Measurements from ENCODE around the gene CDR2L. TPM values are rescaled to one million over a fixed set of nuclear protein-coding genes. Genes with fewer than 3 reads are reported as not detected.

The CDR2L gene
- total and polyA plus RNA-seq, 2 donors: 4.8 to 14.2 TPM

Small RNA genes within 50 kb of the gene (small RNA-seq; reads per million reads assigned to genes)
- gene RN7SL573P (not detected), gene RNU6-362P (not detected)

Other genes with a start within 250 kb of the CDR2L start
- 8.5 TPM for gene NHERF1, start 239.0 kb upstream of the CDR2L start, total RNA-seq
- gene NHERF1, start 239.0 kb upstream of the CDR2L start, polyA plus RNA-seq: 16.7 TPM
- 20.7 TPM for gene NAT9, start 211.3 kb upstream of the CDR2L start, total RNA-seq
- gene NAT9, start 211.3 kb upstream of the CDR2L start, polyA plus RNA-seq: 33.3 TPM
- gene GRIN2C, start 127.7 kb upstream of the CDR2L start, total RNA-seq: 1.9 TPM
- 0.47 TPM for gene GRIN2C, start 127.7 kb upstream of the CDR2L start, polyA plus RNA-seq
- 3.7 TPM for gene FDXR, start 114.6 kb upstream of the CDR2L start, total RNA-seq
- 12.3 TPM for gene FDXR, start 114.6 kb upstream of the CDR2L start, polyA plus RNA-seq
- 0.48 TPM for gene FADS6, start 94.0 kb upstream of the CDR2L start, total RNA-seq
- gene FADS6, start 94.0 kb upstream of the CDR2L start, polyA plus RNA-seq: 0.96 TPM
- 0.53 TPM for gene USH1G, start 64.4 kb upstream of the CDR2L start, total RNA-seq
- 0.16 TPM for gene USH1G, start 64.4 kb upstream of the CDR2L start, polyA plus RNA-seq
- not detected for gene OTOP2, start 63.4 kb upstream of the CDR2L start, total RNA-seq
- gene OTOP2, start 63.4 kb upstream of the CDR2L start, polyA plus RNA-seq: not detected
- gene OTOP3, start 51.7 kb upstream of the CDR2L start, total RNA-seq: not detected
- gene OTOP3, start 51.7 kb upstream of the CDR2L start, polyA plus RNA-seq: not detected
- gene HID1, start 14.9 kb upstream of the CDR2L start, total RNA-seq: 5.7 TPM
- 13.4 TPM for gene HID1, start 14.9 kb upstream of the CDR2L start, polyA plus RNA-seq
- gene MRPL58, start 25.0 kb downstream of the CDR2L start, total RNA-seq: 14.5 TPM
- 38.7 TPM for gene MRPL58, start 25.0 kb downstream of the CDR2L start, polyA plus RNA-seq
- 136 TPM for gene ATP5PD, start 59.3 kb downstream of the CDR2L start, total RNA-seq
- 334 TPM for gene ATP5PD, start 59.3 kb downstream of the CDR2L start, polyA plus RNA-seq
- gene KCTD2, start 59.6 kb downstream of the CDR2L start, total RNA-seq: 15.4 TPM
- gene KCTD2, start 59.6 kb downstream of the CDR2L start, polyA plus RNA-seq: 29.1 TPM
- gene SLC16A5, start 100.3 kb downstream of the CDR2L start, total RNA-seq: 17.6 TPM
- 13.2 TPM for gene SLC16A5, start 100.3 kb downstream of the CDR2L start, polyA plus RNA-seq
- 2.5 TPM for gene ARMC7, start 122.3 kb downstream of the CDR2L start, total RNA-seq
- gene ARMC7, start 122.3 kb downstream of the CDR2L start, polyA plus RNA-seq: 9.6 TPM
- gene NT5C, start 144.1 kb downstream of the CDR2L start, total RNA-seq: 29.8 TPM
- gene NT5C, start 144.1 kb downstream of the CDR2L start, polyA plus RNA-seq: 82.1 TPM
- 49.8 TPM for gene JPT1, start 166.9 kb downstream of the CDR2L start, total RNA-seq
- gene JPT1, start 166.9 kb downstream of the CDR2L start, polyA plus RNA-seq: 43.9 TPM
- 150 TPM for gene SUMO2, start 195.3 kb downstream of the CDR2L start, total RNA-seq
- 98.3 TPM for gene SUMO2, start 195.3 kb downstream of the CDR2L start, polyA plus RNA-seq
- 36.6 TPM for gene NUP85, start 218.0 kb downstream of the CDR2L start, total RNA-seq
- 40.2 TPM for gene NUP85, start 218.0 kb downstream of the CDR2L start, polyA plus RNA-seq

All from urinary bladder (tissue), 2 donors.